Stimulated activated CD8-positive, alpha-beta memory T cell treated with anti-CD3 and anti-CD28 coated beads, Interleukin-15, amount 100 ng/mL, for 24 hours (primary cell): ENCODE results near the gene CNN3.

Experiments
- DNase-seq: peaks from one replicate; pipeline ENCODE4 v3.0.0-alpha.2; 2020; ENCODE audit warnings: low read depth

CNN3 gene

DNA sequence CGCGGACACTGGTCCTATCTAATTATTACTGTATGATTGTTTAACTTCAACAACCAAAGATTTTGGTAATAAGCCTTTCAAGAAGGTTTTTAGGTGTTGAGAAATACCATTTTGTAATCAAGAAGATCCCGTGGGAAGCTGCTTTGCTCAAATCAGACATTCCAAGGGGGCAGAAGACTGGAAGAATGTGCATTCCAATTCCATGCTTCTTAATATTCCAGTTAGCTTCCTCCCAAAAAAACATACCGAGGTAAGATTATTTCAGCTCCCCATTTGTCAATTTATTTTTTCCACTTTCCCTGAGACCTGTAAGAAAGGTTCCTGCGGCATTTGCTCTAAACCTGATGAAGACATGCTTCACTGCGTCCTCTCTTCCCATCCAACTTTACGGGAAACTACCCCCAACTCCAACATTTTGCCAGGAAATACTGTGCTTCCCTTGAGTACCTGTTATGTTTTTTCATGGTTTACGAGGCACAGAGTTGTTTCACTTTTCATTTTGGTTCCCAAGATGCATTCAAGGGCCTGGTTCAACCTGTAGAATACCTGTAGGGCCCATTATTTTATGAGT, 4.1 kb downstream of the CNN3 start:
- no peak for DNase-seq

DNA sequence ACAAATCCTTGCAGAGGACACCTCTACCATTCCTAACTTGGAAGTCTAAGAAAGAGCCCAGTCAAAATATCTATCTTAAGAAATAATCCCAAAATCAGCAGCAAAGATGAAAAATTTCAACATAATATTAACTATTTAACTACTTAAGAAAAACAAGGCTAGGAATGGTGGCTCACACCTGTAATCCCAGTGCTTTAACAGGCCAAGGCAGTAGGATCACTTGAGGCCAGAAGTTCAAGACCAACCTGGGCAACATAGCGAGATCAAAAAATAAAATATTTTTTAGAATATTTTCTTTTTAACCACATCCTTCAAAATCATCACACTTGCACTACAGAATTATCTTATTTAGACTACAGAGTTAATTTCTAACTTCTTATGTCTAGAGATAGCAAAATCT, 4.9 kb downstream of the CNN3 start:
- no peak for DNase-seq

DNA sequence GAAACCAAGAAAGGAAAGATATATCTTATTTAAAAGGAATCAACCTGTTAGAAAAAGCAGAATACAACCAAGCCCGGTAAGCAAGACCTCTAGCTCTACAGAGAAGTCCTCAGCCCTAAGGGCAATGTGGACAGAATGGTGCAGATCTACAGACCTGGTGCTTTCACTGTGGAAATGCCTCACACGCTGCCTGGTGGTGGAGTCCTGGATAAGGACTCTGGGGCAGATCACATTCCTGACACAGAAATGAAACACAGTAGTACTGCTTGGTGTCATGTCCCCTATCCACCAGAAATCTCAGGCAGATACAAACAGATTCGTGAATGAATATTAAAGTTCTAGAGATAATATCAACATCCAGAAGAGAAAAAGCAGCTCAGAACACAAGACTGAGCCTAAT, 6.8 kb downstream of the CNN3 start:
- DNase-seq = no peak

DNA sequence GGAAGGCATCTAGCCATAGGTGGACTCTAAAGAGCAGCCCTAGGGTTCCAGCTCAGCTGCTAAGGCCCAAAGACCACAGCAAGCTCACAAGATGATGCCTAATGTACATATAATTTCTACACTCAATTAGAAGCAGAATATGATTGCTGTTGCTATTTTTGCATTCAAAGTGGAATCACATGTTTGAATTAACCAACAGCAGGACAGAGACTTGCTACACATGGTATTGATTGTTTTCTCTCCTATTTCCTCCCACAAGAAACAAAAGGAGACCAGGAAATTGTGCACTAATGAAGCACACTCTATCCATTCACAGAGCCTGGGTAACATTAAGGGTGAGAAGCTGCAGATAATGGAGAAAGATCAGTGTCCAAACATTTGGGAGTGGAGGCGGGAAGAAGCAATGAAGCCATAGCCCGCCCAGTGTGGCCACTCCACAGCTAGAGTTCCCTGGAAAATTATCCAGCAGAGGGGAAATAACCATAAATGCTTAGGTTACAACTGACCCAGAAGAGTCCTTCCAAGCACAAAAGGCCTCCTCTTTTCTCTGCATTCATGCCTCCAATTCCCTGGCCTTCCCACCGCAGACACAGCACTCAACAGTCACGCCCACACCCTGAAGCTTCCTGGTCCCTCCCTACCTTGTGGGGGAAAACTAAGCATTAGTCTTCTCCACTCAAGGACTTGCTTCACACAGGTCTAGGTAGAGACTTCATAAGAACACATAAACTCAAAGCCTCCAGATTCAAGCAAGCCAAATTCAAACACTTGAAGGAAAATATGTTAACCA, 7.5 kb downstream of the CNN3 start:
- no peak for DNase-seq

DNA sequence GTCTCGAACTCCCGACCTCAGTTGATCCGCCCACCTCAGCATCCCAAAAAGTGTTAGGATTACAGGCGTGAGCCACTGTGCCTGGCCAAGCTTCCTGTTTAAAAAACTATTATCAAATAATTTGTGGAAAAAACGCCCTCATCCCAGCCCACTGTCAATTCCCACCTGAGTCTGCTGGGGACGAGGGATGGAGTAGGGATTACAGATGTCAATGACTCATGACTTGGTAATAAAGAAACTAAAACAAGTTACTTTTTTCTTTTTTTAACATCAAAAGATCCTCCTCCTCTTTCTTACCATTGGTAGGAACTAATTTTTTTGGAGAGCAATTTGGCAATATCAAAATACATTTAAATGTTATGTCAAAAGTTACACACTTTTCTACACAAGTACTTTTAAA, 9.7 kb downstream of the CNN3 start:
- DNase-seq = no peak

DNA sequence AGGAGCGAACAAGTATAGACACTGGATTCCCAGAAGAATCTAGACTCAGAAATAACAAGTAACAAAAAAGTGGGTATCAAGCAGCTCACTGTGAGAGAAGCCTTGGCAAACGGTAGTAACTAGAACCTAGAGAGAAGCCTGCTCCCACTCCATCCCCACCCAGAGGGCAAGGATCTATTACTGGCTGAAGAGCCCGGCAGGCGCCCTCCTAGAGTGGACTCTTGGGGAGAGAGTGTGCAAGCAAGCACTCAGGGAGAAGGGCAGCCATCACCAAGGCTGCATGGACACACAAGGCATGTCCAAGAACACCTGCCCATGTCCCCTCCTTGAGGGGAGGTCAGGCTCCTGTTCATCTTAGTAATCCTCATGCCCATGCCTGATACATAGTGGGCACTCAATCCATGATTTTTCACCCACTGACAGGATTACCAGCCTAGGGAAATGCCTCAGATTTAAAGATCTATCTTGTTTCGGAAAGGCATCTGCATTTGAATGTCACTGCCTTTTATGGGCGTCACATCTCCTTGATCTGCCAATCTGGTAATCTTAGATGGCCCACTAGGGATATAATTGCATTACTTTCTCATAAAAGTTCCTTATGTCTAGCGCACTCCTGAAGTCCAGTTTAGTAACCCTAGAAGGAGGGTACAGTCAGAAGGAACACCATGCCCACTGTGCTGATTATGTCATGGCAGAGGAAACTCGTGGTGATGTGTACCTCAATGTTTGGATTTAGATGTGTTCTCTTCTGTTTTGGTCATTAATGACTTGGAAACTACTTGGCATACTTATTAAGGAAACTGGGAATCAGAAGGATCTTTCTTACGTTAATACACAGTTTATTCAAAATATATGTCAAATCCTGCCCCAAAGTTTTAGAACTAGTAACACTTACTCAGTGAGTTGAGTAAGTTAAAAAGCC, 14.4 kb downstream of the CNN3 start:
- DNase-seq = no peak

DNA sequence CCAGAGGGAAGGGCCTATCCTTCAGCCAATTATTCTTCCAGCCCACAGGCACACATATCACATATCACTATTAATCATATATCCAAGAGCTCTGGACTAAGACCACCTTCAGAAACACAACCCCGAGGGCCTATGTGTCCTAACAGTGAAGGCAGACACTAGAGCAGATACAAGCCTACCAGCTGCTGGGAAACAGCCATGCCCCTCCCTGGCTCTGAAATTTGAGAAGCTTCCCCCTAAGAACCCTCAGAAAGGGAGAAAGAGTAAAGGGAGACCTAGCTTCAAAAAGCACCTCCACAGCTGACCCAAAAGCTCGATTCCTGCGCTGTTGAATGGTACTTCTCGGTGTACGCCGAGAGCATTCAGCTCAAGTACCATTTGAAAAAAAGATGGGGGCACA, 17.4 kb downstream of the CNN3 start:
- DNase-seq = no peak

DNA sequence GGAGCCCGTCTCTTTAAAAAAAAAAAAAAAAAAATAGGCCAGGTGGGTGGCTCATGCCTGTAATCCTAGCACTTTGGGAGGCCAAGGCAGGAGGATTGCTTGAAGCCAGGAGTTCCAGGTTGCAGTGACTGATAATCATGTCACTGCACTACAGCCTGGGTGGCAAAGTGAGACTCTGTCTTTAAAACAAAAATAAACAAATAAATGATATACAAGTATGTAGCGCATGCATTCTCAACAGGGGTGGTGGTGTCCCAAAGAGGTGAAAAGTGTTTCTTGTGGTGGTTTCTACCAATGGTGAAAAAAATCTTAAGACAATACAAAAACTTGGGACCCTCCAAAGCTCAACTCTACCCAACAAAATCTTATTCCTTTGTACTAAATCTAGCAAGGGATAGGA, 17.9 kb downstream of the CNN3 start:
- no peak for DNase-seq

DNA sequence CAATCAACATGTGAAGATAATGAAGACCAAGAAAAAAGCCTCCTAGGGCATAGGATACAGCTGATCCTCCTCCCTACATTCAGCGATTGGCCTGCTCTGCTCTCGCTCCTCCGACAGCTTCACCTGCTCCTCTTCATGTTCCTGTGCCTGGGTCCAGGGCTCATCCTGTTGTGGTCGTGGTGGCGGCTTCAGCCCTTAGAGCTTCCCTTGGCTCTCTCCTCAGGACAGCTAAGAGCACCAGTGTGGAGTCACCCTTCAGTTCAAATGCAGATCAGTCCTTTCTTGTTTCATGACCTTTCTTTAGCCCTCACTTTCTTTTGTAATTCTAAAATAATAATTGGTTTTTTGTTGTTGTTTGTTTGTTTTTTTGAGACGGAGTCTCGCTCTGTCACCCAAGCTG, 18.7 kb downstream of the CNN3 start:
- DNase-seq = no peak

DNA sequence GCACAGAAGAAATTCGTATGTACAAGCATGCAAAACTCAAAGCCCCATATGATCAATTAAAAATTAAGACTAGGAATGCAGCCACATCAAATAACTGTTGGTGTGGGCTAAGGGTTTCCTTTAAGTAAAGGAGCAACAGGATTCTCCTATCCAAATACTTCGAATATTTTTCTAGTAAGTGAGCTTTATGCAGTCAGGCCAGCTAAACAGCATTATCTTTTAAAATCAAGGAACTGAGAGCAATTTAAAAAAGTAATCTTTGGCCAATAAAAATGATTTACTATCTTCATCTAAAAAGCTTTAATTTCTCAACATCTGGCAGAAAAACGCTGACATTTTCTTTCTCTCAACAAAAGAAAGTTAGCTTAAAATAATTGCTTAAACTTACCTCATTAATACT, 19.8 kb downstream of the CNN3 start:
- DNase-seq = no peak

DNA sequence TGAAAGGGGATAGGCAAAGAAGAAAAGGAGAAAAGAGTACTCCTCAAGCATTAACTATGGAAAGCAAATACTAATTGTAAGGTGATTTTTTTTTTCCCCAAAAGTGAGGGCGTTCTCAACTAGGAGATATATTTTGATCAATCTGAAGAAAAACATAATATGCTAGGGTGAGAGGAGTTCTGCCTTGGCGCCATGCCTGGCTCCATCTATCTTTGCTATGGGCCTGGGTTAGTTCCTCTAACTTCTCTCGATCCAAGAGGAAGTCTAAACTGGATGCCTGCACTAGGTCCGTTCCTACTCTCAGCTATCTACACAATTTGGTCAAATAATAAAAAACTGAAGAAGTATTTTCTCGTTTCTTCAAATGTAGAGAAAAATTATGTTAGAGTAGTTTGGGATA, 20.5 kb downstream of the CNN3 start:
- DNase-seq = no peak

DNA sequence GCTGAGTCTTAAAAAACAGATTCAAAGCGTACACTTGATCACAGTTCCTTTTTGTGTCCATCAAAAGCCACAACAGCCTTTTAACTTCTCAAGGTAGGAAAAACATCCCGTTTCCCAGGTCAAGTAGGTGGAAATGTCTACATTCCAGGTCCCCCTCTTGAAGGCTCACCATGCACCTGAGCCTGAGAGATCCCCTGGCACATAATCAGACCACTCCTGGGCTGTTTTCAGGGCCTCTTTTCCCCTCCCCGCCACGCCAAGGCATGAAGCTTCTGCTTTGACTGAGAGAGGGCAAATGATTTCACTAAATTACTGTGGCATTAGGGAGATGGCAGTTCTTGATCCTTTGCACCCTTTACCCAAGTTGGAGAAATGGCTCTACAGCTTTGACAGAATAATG, 21.7 kb downstream of the CNN3 start:
- no peak for DNase-seq

DNA sequence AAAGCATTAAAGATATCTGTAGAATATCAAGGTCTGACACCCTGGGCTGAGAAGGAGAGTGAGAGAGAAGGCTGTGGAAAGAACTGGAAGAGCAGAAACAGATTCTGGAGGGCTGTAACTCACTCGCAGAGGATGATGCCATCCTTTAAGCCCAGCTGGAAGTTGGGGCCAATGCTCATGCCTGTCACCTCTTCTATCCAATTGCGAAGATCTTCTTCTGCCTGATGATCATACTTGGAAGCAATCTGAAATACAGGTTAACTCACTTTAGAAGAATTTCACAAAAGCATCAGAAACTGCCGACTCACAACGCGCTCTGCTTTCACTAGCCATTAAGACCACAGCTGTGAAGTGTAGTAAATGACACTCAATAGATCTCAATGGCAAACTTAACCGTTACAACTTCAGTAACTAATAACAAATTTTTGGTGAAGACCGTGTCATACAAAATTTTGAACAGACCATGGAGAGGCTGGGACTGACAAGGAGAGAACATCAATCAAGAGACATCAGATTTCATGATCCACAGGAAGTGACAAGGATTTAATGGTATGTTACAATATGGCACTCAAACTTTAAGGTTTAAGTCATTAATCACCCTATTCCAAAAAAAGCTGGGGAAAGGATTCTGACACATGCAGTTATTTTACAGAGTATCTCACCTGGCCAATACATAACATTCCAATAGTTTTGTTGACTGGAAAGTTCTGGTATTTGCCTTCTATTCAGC, 23.5 kb downstream of the CNN3 start:
- DNase-seq = no peak

DNA sequence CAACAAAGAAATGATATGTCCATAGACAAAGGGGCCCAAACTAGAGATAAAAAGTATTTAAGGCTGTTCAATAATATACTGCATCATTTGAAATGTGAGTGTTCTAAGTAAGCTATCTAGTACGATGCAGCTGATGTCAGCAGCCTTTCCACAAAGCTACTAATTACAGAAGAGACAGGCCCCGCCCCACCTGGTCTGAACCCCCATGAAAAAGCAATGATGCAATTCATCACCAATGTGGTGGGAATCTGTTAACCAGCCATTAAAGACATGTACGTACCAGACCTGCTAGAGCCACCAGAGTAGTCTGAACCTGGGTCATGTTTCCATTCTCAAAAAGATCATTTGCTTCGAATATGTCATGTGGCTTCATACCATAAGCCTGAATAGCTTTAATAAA, 25.1 kb downstream of the CNN3 start:
- no peak for DNase-seq

DNA sequence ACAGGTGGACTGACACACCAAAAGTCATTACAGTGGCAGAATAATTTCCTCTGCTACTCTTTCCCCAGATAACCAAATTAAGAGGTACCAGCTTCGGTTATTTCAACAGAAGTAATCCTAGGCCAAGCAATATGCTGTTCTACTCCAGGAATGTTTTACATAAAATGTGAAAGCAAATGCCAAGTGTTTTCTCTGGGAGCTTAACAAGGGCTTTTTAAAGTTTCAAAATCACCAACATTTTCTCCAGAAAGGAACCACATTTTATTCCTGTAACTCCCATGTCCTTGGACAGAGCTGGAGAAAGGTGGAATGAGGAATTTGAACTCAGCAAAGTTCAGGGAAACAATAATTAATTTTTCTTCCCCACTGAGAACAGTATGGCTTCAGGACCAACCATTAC, 27.2 kb downstream of the CNN3 start:
- no peak for DNase-seq

DNA sequence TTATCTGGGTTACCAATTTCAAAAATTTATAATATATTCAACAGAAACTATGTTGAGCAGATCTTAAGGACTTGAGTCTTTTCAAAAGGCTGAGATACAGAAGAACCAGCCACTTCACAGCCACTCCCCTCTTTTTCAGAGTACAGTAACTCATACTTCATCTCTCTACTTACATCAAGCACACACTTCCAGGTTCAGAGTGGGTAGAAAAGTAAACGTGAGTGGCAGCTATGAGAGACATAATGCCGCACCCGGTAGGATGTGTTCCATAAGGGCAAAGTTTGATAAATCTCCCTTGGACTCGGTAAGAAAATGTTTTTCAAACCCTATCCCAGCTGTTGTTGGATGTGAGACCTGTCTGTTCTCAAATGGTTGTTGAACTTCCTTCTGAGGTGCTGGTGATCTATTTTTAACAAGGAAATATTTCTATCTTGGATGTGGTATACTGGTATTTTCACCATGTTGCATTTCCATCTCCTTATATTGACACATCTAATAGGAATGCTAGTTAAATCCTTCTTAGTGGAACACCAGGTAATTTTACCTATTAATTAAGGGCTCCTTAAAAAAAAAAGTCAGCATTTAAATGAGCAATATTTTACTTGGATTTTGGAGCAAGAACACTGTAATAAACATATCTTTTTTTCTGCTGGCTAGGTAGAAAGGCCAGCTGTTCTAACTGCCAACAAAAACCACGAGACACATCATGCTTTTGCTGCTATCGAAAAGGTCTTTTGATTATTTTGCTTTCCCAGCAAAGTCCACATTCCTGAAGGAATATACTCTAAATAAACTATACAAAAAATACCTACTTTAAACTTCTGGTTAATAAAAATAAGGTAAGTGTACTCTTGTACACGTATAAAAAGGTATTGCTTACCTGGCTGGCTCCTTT, 28.2 kb downstream of the CNN3 start:
- DNase-seq = no peak

DNA sequence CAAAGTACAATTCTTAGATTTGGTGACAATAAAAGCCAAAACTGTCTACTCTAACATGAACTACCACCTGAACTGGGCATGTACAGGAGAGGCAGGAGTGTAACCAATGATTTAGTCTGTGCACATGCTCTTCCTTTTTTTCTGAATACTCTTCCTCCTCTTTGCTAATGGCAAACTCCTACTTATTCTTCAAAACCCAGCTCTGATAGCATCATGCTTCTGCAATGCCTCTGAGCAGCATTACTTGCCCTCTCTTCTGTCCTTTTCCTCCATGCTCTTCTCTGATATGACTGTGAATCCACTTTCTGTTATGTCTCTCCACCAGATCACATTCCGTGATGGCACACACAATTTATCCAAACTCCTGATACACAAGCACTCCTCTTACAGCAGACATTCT, 31.4 kb downstream of the CNN3 start:
- DNase-seq = no peak

DNA sequence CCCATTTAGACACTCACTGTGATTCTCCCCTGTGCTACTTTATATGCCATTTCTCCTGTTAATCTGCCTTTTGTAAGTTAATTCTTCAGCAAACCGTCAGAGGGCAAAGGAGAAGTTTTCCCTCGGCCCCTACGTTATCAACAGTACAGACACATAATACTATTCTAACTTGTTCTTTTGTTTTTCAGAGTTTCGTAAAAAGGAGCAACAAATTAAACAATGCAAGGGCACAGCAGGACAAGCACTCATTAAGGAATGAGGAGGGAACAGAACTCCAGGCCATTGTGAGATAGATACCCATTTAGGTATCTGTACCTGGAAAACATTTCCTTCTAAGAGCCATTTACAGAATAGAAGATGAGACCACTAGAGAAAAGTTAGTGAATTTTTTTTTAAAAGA, 32.3 kb downstream of the CNN3 start:
- DNase-seq = no peak

DNA sequence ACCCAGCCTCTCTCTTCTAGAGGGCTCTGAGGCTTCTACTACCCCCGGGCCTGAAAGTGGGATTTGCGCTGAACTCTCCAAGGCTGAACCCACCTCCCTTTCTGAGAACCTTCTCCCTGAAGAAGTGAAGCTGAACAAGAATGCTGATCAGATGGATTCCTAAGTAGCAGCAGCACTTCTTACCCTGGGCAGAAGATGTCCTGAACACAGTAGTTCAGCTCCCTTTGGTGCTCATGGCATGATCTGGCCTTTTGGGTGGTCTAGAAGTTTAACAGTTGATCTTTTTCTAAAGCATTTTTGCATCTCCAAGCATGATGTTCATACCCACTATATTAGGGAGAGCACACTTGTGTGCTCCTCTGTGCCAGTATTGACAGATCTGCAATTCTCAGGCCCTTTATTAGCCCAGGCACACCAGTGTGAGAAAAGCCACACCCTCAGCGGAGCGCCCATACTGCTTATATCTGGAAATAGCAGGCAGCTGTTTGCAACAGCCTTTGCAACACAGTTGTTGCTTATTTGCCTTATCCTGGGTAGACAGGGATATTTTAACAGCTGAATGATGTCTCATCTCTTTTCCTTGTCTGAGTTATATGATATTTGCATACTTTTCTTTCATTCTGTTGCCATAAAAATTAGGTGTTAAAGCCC, 34.2 kb downstream of the CNN3 start:
- DNase-seq = no peak

DNA sequence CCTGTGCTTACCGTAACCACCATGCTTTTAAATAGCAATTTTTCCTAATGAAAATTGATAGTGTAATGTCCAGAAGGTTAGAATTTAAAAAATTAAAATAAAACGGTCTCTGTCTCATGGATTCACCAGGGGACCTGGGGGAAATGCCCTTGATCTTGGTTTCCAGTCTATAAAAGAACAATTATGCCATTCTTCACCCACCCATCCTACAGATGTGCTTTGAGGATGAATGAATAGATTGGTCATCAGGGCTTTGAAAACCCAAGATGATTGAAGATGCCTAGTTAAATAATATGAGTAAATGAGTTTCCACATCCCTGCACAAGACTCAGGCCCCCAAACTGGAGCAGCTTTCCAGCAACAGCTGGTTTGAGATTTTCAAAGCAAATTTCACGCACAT, 38.7 kb downstream of the CNN3 start:
- DNase-seq = no peak

DNA sequence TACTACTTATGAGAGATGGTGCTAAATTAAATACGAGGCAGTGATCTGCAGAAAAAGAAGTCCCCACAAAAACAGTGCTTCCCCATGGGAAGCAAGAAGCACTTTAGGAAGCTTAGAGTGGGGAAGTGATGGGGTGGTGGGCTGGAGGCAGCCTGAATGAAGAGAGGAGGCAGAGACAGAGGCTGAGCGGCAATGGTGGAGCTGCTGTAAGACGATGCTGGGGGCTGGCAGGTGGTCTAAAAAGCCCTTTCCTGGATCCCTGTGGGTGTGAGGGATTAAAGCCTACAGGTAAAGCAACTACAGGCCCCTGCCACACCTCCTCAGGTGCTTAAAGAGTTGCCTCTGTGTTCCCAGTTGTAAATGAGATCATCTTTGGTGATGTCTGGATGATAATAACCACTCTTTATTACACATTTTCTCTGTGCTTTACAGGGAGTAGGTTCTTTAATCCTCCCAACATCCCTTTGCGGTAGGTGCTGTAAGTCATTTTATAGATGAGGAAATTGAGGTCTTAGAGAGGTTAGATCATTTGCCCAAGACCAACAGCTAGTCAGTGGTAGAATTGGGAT, 39.2 kb downstream of the CNN3 start:
- no peak for DNase-seq
